H1 (cell line): ENCODE results near the gene DENND4A. TPM values are rescaled to one million over a fixed set of nuclear protein-coding genes. Genes with fewer than 3 reads are reported as not detected.

ENCODE experiments used
- ASH2L ChIP-seq: fragments of 200-600, 300-600 bp; sonication (generic); IDR thresholded peaks from one replicate; pipeline ENCODE4 v1.7.1; 2017; ENCODE audit warnings: low read length
- BACH1 ChIP-seq: IDR thresholded peaks from 2 replicates; pipeline ENCODE4 v1.6.1; 2012; ENCODE audit warnings: low read length, improper control_type of control experiment
- BCL11A ChIP-seq, 2 experiments: IDR thresholded peaks; one replicate each; pipeline ENCODE4 v1.6.1; 2011; ENCODE audit warnings: low read depth in 2 of 2, low read length in 2 of 2, mild to moderate bottlenecking in 2 of 2
- CHD2 ChIP-seq: IDR thresholded peaks from 2 replicates; pipeline ENCODE4 v1.6.1; 2012; ENCODE audit warnings: low read length, improper control_type of control experiment
- FOSL1 ChIP-seq: IDR thresholded peaks from 2 replicates; pipeline ENCODE4 v1.6.1; 2011; ENCODE audit warnings: mild to moderate bottlenecking, low read depth, low read length, moderate library complexity; ENCODE audit not compliant: insufficient read depth
- HDAC2 ChIP-seq, 2 experiments: fragments of 300-600 bp in 1 of 2; sonication (generic) in 1 of 2; IDR thresholded peaks; 2 replicates each; pipeline ENCODE4 v1.6.1; 2011 to 2012; ENCODE audit warnings: low read depth in 2 of 2, low read length in 2 of 2, mild to moderate bottlenecking in 2 of 2, moderate library complexity in 2 of 2, borderline replicate concordance in 1 of 2, inconsistent platforms in 1 of 2
- JUN ChIP-seq: IDR thresholded peaks from 2 replicates; pipeline ENCODE4 v1.6.1; 2011; ENCODE audit warnings: low read depth, mild to moderate bottlenecking, improper control_type of control experiment, low read length
- KDM1A ChIP-seq: fragments of 200-600, 300-600 bp; sonication (generic); IDR thresholded peaks from 2 replicates; pipeline ENCODE4 v1.7.1; 2016; ENCODE audit warnings: mild to moderate bottlenecking, low read length, borderline replicate concordance
- KDM4A ChIP-seq: IDR thresholded peaks from one replicate; pipeline ENCODE4 v1.7.1; 2012; ENCODE audit warnings: low read depth, mild to moderate bottlenecking, moderate library complexity, low read length, inconsistent platforms; ENCODE audit not compliant: severe bottlenecking
- KDM5A ChIP-seq: fragments of 200-600 bp; IDR thresholded peaks from 2 replicates; pipeline ENCODE4 v1.7.1; 2012; ENCODE audit warnings: mild to moderate bottlenecking, low read length, inconsistent platforms, mixed read lengths
- NANOG ChIP-seq: IDR thresholded peaks from 2 replicates; pipeline ENCODE4 v1.6.1; 2011; ENCODE audit warnings: low read length, low read depth, mild to moderate bottlenecking, inconsistent platforms; ENCODE audit not compliant: insufficient read depth, poor library complexity, severe bottlenecking
- PHF8 ChIP-seq: fragments of 200-600 bp; sonication (generic); conservative IDR thresholded peaks from 2 replicates; pipeline ENCODE4 v1.7.1; 2012; ENCODE audit warnings: low read depth, mild to moderate bottlenecking, inconsistent platforms, low read length, moderate library complexity
- POLR2A ChIP-seq, 2 experiments: IDR thresholded peaks; 1 replicate in 1 of 2; 2 replicates in 1 of 2; pipeline ENCODE4 v1.6.1; 2011; ENCODE audit warnings: low read depth in 2 of 2, low read length in 2 of 2, mild to moderate bottlenecking in 2 of 2; ENCODE audit errors: control extremely low read depth in 1 of 2
- POU5F1 ChIP-seq: IDR thresholded peaks from 2 replicates; pipeline ENCODE4 v1.6.1; 2011; ENCODE audit warnings: low read depth, mild to moderate bottlenecking, low read length, moderate library complexity
- RBBP5 ChIP-seq: IDR thresholded peaks from 2 replicates; pipeline ENCODE4 v1.7.1; 2012; ENCODE audit warnings: low read depth, mild to moderate bottlenecking, inconsistent platforms, low read length, moderate library complexity, borderline replicate concordance
- RFX5 ChIP-seq: IDR thresholded peaks from 2 replicates; pipeline ENCODE4 v1.6.1; 2011; ENCODE audit warnings: low read depth, low read length, improper control_type of control experiment, borderline replicate concordance
- SIRT6 ChIP-seq: IDR thresholded peaks from one replicate; pipeline ENCODE4 v1.7.1; 2012; ENCODE audit warnings: low read length, inconsistent platforms
- SIX5 ChIP-seq: IDR thresholded peaks from 2 replicates; pipeline ENCODE4 v1.6.1; 2011; ENCODE audit warnings: mild to moderate bottlenecking, low read depth, low read length
- SP4 ChIP-seq: IDR thresholded peaks from 2 replicates; pipeline ENCODE4 v1.6.1; 2012; ENCODE audit warnings: low read length, inconsistent platforms
- SUZ12 ChIP-seq: fragments of 200-600 bp; sonication (generic); IDR thresholded peaks from 2 replicates; pipeline ENCODE4 v1.6.1; 2012; ENCODE audit warnings: mild to moderate bottlenecking, inconsistent platforms, low read length, moderate library complexity, mixed read lengths
- TAF7 ChIP-seq: optimal IDR thresholded peaks from 2 replicates; pipeline ENCODE3; 2011; ENCODE audit warnings: low read depth, mild to moderate bottlenecking, inconsistent platforms, low read length, moderate library complexity, borderline replicate concordance
- TEAD4 ChIP-seq: IDR thresholded peaks from 2 replicates; pipeline ENCODE4 v1.6.1; 2012; ENCODE audit warnings: low read depth, low read length, inconsistent platforms, mixed read lengths
- ZNF274 ChIP-seq: IDR thresholded peaks from 2 replicates; pipeline ENCODE4 v1.7.0; 2012; ENCODE audit warnings: low read length, borderline replicate concordance; ENCODE audit errors: extremely low read depth
- polyA plus RNA-seq, 7 experiments: library from polyadenylated mRNA; depleted of rRNA in 3 of 7; stranded (reverse) in 5 of 7; unstranded in 2 of 7; fragments of >200 nt in 5 of 7; fragments of 200-250 nt in 2 of 7; gene quantifications; 1 replicate in 5 of 7; 2 replicates in 1 of 7; 4 replicates in 1 of 7; pipeline versions ENCODE4 v1.2.1 to v1.2.3, GENCODE V29; 2011 to 2013; ENCODE audit warnings: missing spikeins in 2 of 7, mixed read lengths in 2 of 7
- total RNA-seq: library from RNA; stranded (reverse); fragmentation: NEBNext Ultra II Directional; extraction: Animal tissue kit (Norgen Biotek cat#: 25700); gene quantifications from 2 replicates; pipeline ENCODE4 v1.2.1, GENCODE V29; 2021
- TF ChIP-seq, protein P1 (sequence below): IDR thresholded peaks from 2 replicates; pipeline ENCODE4 v1.6.1; 2011; ENCODE audit warnings: low read depth, mild to moderate bottlenecking, low read length; ENCODE audit not compliant: insufficient read depth

DENND4A gene
- total and polyA plus RNA-seq, 2 of the 8 experiments (the other 6 are each of a cell fraction or from before 2014, with no cell fraction given), result 1.3 to 4.7 TPM

GRCh38 chr15:65791335-65792137, 557 bp downstream of the DENND4A start (continued):
- TF ChIP-seq SUZ12 (no peak), PHF8 (no peak), TEAD4 (no peak), HDAC2 (IDR thresholded peaks at IDR 0.05; ENCODE audit: borderline replicate concordance in 1 of 2, low read depth in 2 of 2, low read length in 2 of 2) (peak in 1 of 2 experiments; percentile 67; a peak in 2 of 4 replicates), FOSL1 (no peak), KDM4A (peak; percentile 47), SP4 (no peak), ZNF274 (no peak), KDM5A (no peak), KDM1A (no peak), POU5F1 (no peak), RBBP5 (peak; percentile 18; the same call in 1 of the 2 replicates), ASH2L (peak; percentile 43), BCL11A (IDR thresholded peaks at IDR 0.05; ENCODE audit: low read depth in 2 of 2, low read length in 2 of 2) (no peak), BACH1 (no peak), SIRT6 (no peak), RFX5 (no peak), NANOG (no peak), SIX5 (no peak), TAF7 (no peak), CHD2 (no peak), JUN (no peak), POLR2A (IDR thresholded peaks at IDR 0.05; ENCODE audit: control extremely low read depth in 1 of 2, low read depth in 2 of 2, low read length in 2 of 2) (no peak)
- TF ChIP-seq, protein P1, sequence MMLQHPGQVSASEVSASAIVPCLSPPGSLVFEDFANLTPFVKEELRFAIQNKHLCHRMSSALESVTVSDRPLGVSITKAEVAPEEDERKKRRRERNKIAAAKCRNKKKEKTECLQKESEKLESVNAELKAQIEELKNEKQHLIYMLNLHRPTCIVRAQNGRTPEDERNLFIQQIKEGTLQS, result no peak
